ENCODE measurements around the gene CNNM1. TPM values are rescaled to one million over a fixed set of nuclear protein-coding genes. Genes with fewer than 3 reads are reported as not detected.

Gene CNNM1
- total RNA-seq, 1 experiment from 2014 or later: not detected

- no peak overlapping the region for H3K27ac Mint-ChIP-seq (ENCODE audit: low read depth, unreplicated experiment)
- ChIA-PET CTCF (interaction anchor here (0.7 to 3.3 kb wide), 6 partner anchors 12 to 230 kb away, joined by 3 to 12 read pairs (median 4); no protein-coding TSS in a partner anchor), POLR2A (interaction anchor here (0.6 kb wide), 1 partner anchor 11 kb away, joined by 4 read pairs; no protein-coding TSS in a partner anchor)
- no TSS peak for BruUV-seq (replicated peaks)
- no peak for TF ChIP-seq CTCF (IDR thresholded peaks at IDR 0.05; ENCODE audit: unreplicated experiment)
- H3K27me3 Mint-ChIP-seq (ENCODE audit: insufficient read depth, unreplicated experiment): peaks cover 13% of the 10 kb centered on the region
- H3K36me3 Mint-ChIP-seq (ENCODE audit: insufficient read depth, unreplicated experiment): peaks cover 9% of the 10 kb centered on the region
- intact Hi-C loops (cut with micrococcal nuclease): no loop called here
- peaks cover 18% of the 10 kb centered on the region for H3K4me1 Mint-ChIP-seq (ENCODE audit: insufficient read depth, unreplicated experiment)
- no peak overlapping the region for H3K4me3 Mint-ChIP-seq (ENCODE audit: unreplicated experiment)
- H3K9me3 Mint-ChIP-seq (ENCODE audit: unreplicated experiment): no peaks in the 10 kb centered on the region
- no peak for DNase-seq (ENCODE audit: unreplicated experiment)
Measured at GRCh38 chr10:99389729-99390480, 60.7 kb downstream of the CNNM1 start.

GRCh38 chr10:99391346-99391745 is 62.2 kb downstream of the CNNM1 start:
- H3K27ac Mint-ChIP-seq (ENCODE audit: low read depth, unreplicated experiment): no peak overlapping the region
- intact Hi-C loops (cut with micrococcal nuclease): no loop called here
- DNase-seq (ENCODE audit: unreplicated experiment): no peak
- CTCF ChIA-PET: interaction anchor here (0.6 to 3.3 kb wide), 26 partner anchors 9 to 896 kb away, joined by 3 to 60 read pairs (median 4); partner anchors contain the start of gene GOT1
- H3K9me3 Mint-ChIP-seq (ENCODE audit: unreplicated experiment): no peaks in the 10 kb centered on the region
- no peak for TF ChIP-seq CTCF (IDR thresholded peaks at IDR 0.05; ENCODE audit: unreplicated experiment)
- no peak overlapping the region for H3K4me3 Mint-ChIP-seq (ENCODE audit: unreplicated experiment)
- no peaks in the 10 kb centered on the region for H3K27me3 Mint-ChIP-seq (ENCODE audit: insufficient read depth, unreplicated experiment)
- POLR2A ChIA-PET: interaction anchor here (0.6 to 1.5 kb wide), 3 partner anchors 54 to 227 kb away, joined by 3 to 4 read pairs (median 3); no protein-coding TSS in a partner anchor
- no TSS peak for BruUV-seq (replicated peaks)
- peaks cover 23% of the 10 kb centered on the region for H3K36me3 Mint-ChIP-seq (ENCODE audit: insufficient read depth, unreplicated experiment)
- peaks cover 30% of the 10 kb centered on the region for H3K4me1 Mint-ChIP-seq (ENCODE audit: insufficient read depth, unreplicated experiment)

- BruUV-seq (replicated peaks): no TSS peak
Measured at GRCh38 chr10:99393036-99393435, 63.9 kb downstream of the CNNM1 start.

More at GRCh38 chr10:99393036-99393435, 63.9 kb downstream of the CNNM1 start:
- H3K27ac Mint-ChIP-seq (ENCODE audit: low read depth, unreplicated experiment): no peak overlapping the region
- no peak for DNase-seq (ENCODE audit: unreplicated experiment)
- intact Hi-C loops (cut with micrococcal nuclease): no loop called here
- TF ChIP-seq CTCF (IDR thresholded peaks at IDR 0.05; ENCODE audit: unreplicated experiment): no peak
- peaks cover 40% of the 10 kb centered on the region for H3K36me3 Mint-ChIP-seq (ENCODE audit: insufficient read depth, unreplicated experiment)
- no peaks in the 10 kb centered on the region for H3K9me3 Mint-ChIP-seq (ENCODE audit: unreplicated experiment)
- ChIA-PET POLR2A (interaction anchor here (0.7 to 1.2 kb wide), 3 partner anchors 12 to 264 kb away, joined by 3 to 4 read pairs (median 3); no protein-coding TSS in a partner anchor), CTCF (interaction anchor here (0.6 to 3.3 kb wide), 19 partner anchors 10 to 981 kb away, joined by 3 to 60 read pairs (median 4); partner anchors contain the start of gene GOT1)
- no peak overlapping the region for H3K4me3 Mint-ChIP-seq (ENCODE audit: unreplicated experiment)
- no peaks in the 10 kb centered on the region for H3K27me3 Mint-ChIP-seq (ENCODE audit: insufficient read depth, unreplicated experiment)
- peaks cover 33% of the 10 kb centered on the region for H3K4me1 Mint-ChIP-seq (ENCODE audit: insufficient read depth, unreplicated experiment)
